ENCODE results near the gene KANSL3.
"Not testable (repeated sequence)": the region's sequence is repeated elsewhere in the genome, so short reads cannot be mapped to it uniquely, and the experiment has no call there.

Gene KANSL3

GRCh38 chr2:96602330-96602823 lies 35.7 kb downstream of the KANSL3 start:
- DNase-seq = no peak

GRCh38 chr2:96601382-96602292 lies 36.5 kb downstream of the KANSL3 start:
- DNase-seq = no peak

- DNase-seq = no peak
These were observed 38.2 kb downstream of the KANSL3 start for GRCh38 chr2:96599941-96600340.

GRCh38 chr2:96596596-96596995 lies 41.5 kb downstream of the KANSL3 start:
- DNase-seq = no peak

GRCh38 chr2:96594691-96595152 lies 43.4 kb downstream of the KANSL3 start:
- DNase-seq = no peak

- no peak for DNase-seq
These were observed 43.8 kb downstream of the KANSL3 start for GRCh38 chr2:96594282-96594681.

- DNase-seq = no peak
These were observed 46.6 kb downstream of the KANSL3 start for GRCh38 chr2:96591494-96591893.

GRCh38 chr2:96591054-96591453 lies 47.1 kb downstream of the KANSL3 start:
- no peak for DNase-seq

- DNase-seq = no peak
These were observed 50.3 kb downstream of the KANSL3 start for GRCh38 chr2:96587843-96588242.

GRCh38 chr2:96584017-96584416 lies 54.1 kb downstream of the KANSL3 start:
- DNase-seq = no peak

GRCh38 chr2:96580771-96581170 lies 57.3 kb downstream of the KANSL3 start:
- DNase-seq = no peak

- DNase-seq = no peak
These were observed 58.7 kb downstream of the KANSL3 start for GRCh38 chr2:96579422-96579821.

- DNase-seq = no peak
These were observed 59.4 kb downstream of the KANSL3 start for GRCh38 chr2:96578731-96579130.

- DNase-seq = no peak
These were observed 60.6 kb downstream of the KANSL3 start for GRCh38 chr2:96577501-96577900.

GRCh38 chr2:96575785-96576456 lies 62.2 kb downstream of the KANSL3 start:
- DNase-seq = no peak

GRCh38 chr2:96574364-96574763 lies 63.7 kb downstream of the KANSL3 start:
- no peak for DNase-seq

- DNase-seq = no peak
These were observed 70.0 kb downstream of the KANSL3 start for GRCh38 chr2:96568094-96568493.

- no peak for DNase-seq
These were observed 73.0 kb downstream of the KANSL3 start for GRCh38 chr2:96565111-96565510.

GRCh38 chr2:96564563-96564962 lies 73.5 kb downstream of the KANSL3 start:
- DNase-seq = no peak

- DNase-seq = no peak
These were observed 74.1 kb downstream of the KANSL3 start for GRCh38 chr2:96564026-96564425.

GRCh38 chr2:96558485-96558884 lies 79.6 kb downstream of the KANSL3 start:
- no peak for DNase-seq

- no peak for DNase-seq
These were observed 80.1 kb downstream of the KANSL3 start for GRCh38 chr2:96558061-96558460.

GRCh38 chr2:96557421-96557820 lies 80.7 kb downstream of the KANSL3 start:
- not testable (repeated sequence) for DNase-seq
